Fibroblast of lung (primary cell): ENCODE data around the gene KCNK5.

Experiments used
- EZH2 ChIP-seq: IDR thresholded peaks from 2 replicates; pipeline ENCODE4 v1.5.1; 2012; ENCODE audit warnings: low read length, control low read depth, mild to moderate bottlenecking; ENCODE audit errors: missing control alignments
- TF ChIP-seq, protein P1 (sequence below), 2 donors: IDR thresholded peaks in 1 of 2; conservative IDR thresholded peaks in 1 of 2; 1 replicate in 1 of 2; 2 replicates in 1 of 2; pipeline ENCODE4 v1.5.1; 2011 to 2012; ENCODE audit warnings: low read length in 2 of 2, control low read depth in 1 of 2, inconsistent platforms in 1 of 2, low read depth in 1 of 2, mild to moderate bottlenecking in 1 of 2

DNA sequence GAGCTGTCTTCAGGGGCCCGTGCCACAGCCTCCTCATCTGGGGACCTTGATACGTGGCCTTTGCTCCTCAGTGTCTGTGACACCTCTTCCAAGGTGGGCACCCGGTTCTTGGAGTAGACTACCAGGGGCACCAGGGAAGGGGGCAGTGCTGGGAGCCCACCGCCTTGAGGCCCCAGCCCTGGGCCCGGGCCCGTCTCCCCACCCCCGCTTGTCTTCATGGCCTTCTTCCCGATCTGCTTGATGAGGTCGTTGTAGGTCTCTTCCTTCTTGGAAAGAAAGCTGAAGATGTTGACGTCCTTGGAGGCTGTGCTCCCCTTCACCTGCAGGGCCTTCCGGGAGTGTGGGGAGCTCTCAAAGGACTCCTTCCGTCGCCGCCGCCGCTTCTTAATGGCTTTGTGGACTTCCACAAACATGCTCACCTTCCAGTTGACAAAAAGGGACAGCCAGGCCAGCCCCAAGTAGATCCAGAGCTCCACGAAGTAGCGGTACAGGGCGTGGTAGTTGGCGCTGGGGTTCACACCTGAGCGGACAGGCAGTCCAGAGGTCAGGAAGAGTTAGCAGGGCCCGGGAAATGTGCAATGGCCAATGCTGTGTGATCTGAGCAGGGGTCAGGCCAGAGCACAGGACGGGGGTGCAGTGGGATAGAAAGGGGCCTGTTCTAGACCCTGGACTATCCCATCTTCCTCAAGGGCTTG lies 37.9 kb downstream of the KCNK5 start:
- TF ChIP-seq EZH2: no peak
- TF ChIP-seq, protein P1, sequence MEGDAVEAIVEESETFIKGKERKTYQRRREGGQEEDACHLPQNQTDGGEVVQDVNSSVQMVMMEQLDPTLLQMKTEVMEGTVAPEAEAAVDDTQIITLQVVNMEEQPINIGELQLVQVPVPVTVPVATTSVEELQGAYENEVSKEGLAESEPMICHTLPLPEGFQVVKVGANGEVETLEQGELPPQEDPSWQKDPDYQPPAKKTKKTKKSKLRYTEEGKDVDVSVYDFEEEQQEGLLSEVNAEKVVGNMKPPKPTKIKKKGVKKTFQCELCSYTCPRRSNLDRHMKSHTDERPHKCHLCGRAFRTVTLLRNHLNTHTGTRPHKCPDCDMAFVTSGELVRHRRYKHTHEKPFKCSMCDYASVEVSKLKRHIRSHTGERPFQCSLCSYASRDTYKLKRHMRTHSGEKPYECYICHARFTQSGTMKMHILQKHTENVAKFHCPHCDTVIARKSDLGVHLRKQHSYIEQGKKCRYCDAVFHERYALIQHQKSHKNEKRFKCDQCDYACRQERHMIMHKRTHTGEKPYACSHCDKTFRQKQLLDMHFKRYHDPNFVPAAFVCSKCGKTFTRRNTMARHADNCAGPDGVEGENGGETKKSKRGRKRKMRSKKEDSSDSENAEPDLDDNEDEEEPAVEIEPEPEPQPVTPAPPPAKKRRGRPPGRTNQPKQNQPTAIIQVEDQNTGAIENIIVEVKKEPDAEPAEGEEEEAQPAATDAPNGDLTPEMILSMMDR (conservative IDR thresholded peaks at IDR 0.05 in 1 of 2, IDR thresholded peaks at IDR 0.05 in 1 of 2; ENCODE audit: low read depth in 1 of 2, low read length in 2 of 2): no peak
